BJ (cell line): ENCODE measurements around the gene NIPBL. TPM values are rescaled to one million over a fixed set of nuclear protein-coding genes. Genes with fewer than 3 reads are reported as not detected.

Experiments
- CTCF ChIA-PET: fragments of 350-600 bp; formaldehyde crosslinking; extraction: SDS; loops from one replicate; lab custom pipeline; 2021; ENCODE audit warnings: antibody characterized with exemption, inconsistent platforms; lab: Yijun Ruan, JAX
- POLR2A ChIA-PET: fragments of 300-600 bp; sonication (Branson Sonifier 250); formaldehyde crosslinking; extraction: SDS; loops from one replicate; lab custom pipeline; 2021; ENCODE audit warnings: antibody characterized with exemption; lab: Charles Lee
- DNase-seq: peaks from one replicate; pipeline ENCODE4 v3.0.0-alpha.2; 2011; ENCODE audit warnings: low read depth
- H3K27me3 ChIP-seq: 2 replicates; pipeline ENCODE4 v1.6.0; 2011; ENCODE audit warnings: low read length; ENCODE audit not compliant: control insufficient read depth, insufficient read depth
- H3K36me3 ChIP-seq: 2 replicates; pipeline ENCODE4 v1.5.1; 2011; ENCODE audit warnings: low read length; ENCODE audit not compliant: control insufficient read depth, insufficient read depth
- H3K4me3 ChIP-seq: 2 replicates; pipeline ENCODE4 v1.5.1; 2011; ENCODE audit warnings: low read depth, mild to moderate bottlenecking, control low read depth, low read length
- polyA plus RNA-seq: library from polyadenylated mRNA; depleted of rRNA; stranded (reverse); fragments of >200 nt; gene quantifications from 2 replicates; pipeline ENCODE4 v1.2.3, GENCODE V29; 2011
- TF ChIP-seq, protein P1 (sequence below): IDR thresholded peaks from 2 replicates; pipeline ENCODE4 v1.5.1; 2011; ENCODE audit warnings: low read depth, mild to moderate bottlenecking, control low read depth, inconsistent platforms, low read length, moderate library complexity; ENCODE audit not compliant: insufficient read depth

The NIPBL gene
- polyA plus RNA-seq, 1 experiment, result 25.6 TPM

DNA sequence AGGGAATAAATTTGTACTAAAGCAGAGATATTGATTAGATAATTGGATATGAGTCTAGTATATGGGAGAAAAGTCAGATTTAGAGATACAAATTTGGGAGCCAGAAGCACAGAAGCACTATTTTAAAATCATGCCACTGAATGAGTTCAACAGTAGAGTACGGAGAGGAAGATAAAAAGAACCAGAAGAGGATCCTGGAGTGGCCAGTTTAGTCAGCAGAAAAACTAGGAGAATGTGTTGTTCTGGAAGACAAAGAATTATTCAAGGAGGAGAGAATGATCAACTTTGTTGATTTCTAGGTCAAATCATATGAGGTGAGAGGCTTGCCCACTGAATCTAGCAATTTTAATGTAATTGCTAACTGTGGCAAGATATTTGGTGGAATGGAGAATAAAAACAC lies 67.0 kb downstream of the NIPBL start:
- H3K36me3 ChIP-seq, result no peaks in the 10 kb centered on the region
- no peaks in the 10 kb centered on the region for H3K27me3 ChIP-seq
- no peak for DNase-seq
- CTCF ChIA-PET, result no interaction called here
- POLR2A ChIA-PET, result no interaction called here
- no peak overlapping the region for H3K4me3 ChIP-seq
- TF ChIP-seq, protein P1, sequence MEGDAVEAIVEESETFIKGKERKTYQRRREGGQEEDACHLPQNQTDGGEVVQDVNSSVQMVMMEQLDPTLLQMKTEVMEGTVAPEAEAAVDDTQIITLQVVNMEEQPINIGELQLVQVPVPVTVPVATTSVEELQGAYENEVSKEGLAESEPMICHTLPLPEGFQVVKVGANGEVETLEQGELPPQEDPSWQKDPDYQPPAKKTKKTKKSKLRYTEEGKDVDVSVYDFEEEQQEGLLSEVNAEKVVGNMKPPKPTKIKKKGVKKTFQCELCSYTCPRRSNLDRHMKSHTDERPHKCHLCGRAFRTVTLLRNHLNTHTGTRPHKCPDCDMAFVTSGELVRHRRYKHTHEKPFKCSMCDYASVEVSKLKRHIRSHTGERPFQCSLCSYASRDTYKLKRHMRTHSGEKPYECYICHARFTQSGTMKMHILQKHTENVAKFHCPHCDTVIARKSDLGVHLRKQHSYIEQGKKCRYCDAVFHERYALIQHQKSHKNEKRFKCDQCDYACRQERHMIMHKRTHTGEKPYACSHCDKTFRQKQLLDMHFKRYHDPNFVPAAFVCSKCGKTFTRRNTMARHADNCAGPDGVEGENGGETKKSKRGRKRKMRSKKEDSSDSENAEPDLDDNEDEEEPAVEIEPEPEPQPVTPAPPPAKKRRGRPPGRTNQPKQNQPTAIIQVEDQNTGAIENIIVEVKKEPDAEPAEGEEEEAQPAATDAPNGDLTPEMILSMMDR, result no peak

DNA sequence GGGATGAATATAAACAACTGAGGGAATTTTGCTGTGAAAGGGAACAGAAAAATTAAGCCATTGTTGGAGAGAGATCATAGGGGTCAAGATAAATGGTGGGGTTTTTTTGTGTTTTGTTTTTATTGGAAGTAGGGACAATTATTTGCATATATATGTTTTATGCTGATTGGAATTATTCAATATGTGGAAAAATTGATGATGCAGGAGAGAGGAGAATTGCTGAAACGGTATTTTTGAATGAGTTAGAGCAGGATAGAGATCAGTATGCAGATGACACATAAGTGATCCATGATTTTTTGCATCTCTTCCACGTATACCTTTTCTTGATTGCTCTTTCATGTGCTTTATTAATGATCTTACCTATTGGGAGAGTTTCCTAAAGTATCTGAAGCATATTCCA lies 67.5 kb downstream of the NIPBL start:
- Histone ChIP-seq H3K36me3 (no peaks in the 10 kb centered on the region), H3K27me3 (no peaks in the 10 kb centered on the region), H3K4me3 (no peak overlapping the region)
- TF ChIP-seq, protein P1, result no peak
- CTCF ChIA-PET, result interaction anchor here (0.9 kb wide), 1 partner anchor 46 kb away, joined by 3 read pairs; no protein-coding TSS in a partner anchor
- DNase-seq, result no peak
- POLR2A ChIA-PET, result no interaction called here

DNA sequence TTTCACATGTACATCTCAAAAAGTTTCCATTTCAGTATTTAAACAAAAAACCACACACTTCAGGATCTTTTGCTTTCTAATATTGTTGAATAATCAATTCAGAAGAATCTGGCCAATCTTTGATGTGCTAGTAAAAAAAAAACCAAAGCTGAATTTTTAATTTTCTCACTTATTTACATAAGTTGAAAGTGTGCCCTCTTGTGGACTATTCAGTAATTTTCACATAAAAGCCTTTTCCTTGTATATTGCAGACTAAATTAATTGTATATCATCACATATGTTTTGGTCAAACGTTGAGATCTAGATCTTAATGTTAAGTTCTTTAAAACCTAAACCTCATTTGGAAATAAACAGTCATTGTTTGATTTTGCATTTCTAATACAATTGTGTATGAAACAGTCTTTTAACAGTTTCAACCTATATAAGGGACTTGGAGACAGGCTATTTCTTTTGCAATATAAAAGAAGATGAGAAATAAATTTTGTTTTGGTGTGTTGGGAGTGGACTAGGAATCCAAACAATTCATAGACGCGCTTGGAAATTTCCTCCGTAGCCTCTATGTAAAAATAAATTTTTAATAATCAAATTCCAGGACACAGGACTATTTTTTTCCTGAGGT lies 68.1 kb downstream of the NIPBL start:
- POLR2A ChIA-PET, result no interaction called here
- CTCF ChIA-PET, result interaction anchor here (0.9 to 1.5 kb wide), 3 partner anchors 47 to 215 kb away, joined by 3 to 6 read pairs (median 4); partner anchors contain the start of gene NIPBL
- Histone ChIP-seq H3K36me3 (no peaks in the 10 kb centered on the region), H3K27me3 (no peaks in the 10 kb centered on the region), H3K4me3 (no peak overlapping the region)
- TF ChIP-seq, protein P1, result peak; percentile 49
- DNase-seq, result no peak

DNA sequence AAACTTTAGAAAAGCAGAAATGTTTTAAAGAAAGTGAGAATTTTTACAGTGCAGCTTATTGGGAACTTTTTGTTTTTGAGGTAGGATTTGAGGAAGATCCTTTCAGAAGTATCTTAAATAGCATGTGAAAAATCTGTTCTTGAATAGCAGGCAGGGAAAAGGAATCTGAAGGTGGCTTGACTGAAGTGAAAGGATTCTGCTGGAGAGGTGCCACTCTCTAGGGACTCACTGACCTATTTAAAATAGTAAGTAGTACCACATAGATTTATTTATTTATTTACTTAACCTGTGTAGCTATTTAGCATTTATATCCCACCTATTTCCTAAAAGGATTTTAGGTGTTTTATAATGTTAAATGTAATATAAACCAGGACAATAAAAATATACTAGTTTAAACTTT lies 69.1 kb downstream of the NIPBL start:
- Histone ChIP-seq H3K27me3 (no peaks in the 10 kb centered on the region), H3K36me3 (no peaks in the 10 kb centered on the region), H3K4me3 (no peak overlapping the region)
- CTCF ChIA-PET, result interaction anchor here (0.7 to 1.7 kb wide), 6 partner anchors 18 to 216 kb away, joined by 3 to 6 read pairs (median 3); partner anchors contain the start of gene NIPBL
- POLR2A ChIA-PET, result no interaction called here
- DNase-seq, result no peak
- TF ChIP-seq, protein P1, result no peak

DNA sequence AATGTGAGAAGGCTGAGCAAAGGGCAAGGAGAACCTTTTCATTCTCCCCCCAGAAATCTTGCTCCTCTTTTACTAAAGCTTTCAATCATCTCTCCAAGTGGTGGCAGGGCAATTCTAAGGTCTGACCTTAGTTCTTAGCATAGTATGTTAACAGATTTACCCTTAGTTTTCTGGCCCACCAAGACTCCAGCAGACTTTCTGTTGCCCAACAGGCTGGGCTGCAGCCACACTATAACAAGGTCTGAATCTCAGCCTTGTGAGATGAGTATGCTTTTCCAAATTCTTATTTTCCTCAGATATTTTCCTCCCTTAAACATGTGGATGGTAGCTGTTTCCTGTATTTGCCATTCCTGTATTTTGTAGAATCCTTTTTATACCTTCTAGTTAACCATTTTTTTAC lies 69.5 kb downstream of the NIPBL start:
- Histone ChIP-seq H3K4me3 (no peak overlapping the region), H3K27me3 (no peaks in the 10 kb centered on the region), H3K36me3 (no peaks in the 10 kb centered on the region)
- ChIA-PET POLR2A (no interaction called here), CTCF (interaction anchor here (0.7 to 1.7 kb wide), 6 partner anchors 17 to 217 kb away, joined by 3 to 6 read pairs (median 3); partner anchors contain the start of gene NIPBL)
- TF ChIP-seq, protein P1, result no peak
- no peak for DNase-seq
